Mammary microvascular endothelial cell (primary cell): Measurements from ENCODE around the gene TEK. TPM values are rescaled to one million over a fixed set of nuclear protein-coding genes. Genes with fewer than 3 reads are reported as not detected.

Source experiments
- total RNA-seq: library from RNA; depleted of rRNA; stranded (reverse); fragments of >200 nt; gene quantifications from 2 replicates; pipeline ENCODE4 v1.2.3, GENCODE V29; 2015

TEK gene
- total RNA-seq, result 77.0 and 79.5 TPM in 2 replicates

GRCh38 chr9:27108981-27109541, at the start of gene TEK:
Gene TEK (plus strand): TSS chr9:27109225. CDS start chr9:27109591, 366 bp downstream.

Other genes with a start within 250 kb of the TEK start
- gene CAAP1, start 216.4 kb upstream of the TEK start, total RNA-seq, result 11.3 and 19.1 TPM in 2 replicates
- gene PLAA, start 162.0 kb upstream of the TEK start, total RNA-seq, result 24.0 and 33.3 TPM in 2 replicates
- 6.6 and 10.2 TPM in 2 replicates for gene IFT74, start 152.8 kb upstream of the TEK start, total RNA-seq
- not detected in 2 replicates for gene LRRC19, start 103.6 kb upstream of the TEK start, total RNA-seq
- not detected in 2 replicates for gene EQTN, start 187.9 kb downstream of the TEK start, total RNA-seq